SHP77 treated with DMSO at 0.1 percent for 48 hours (cell line): Measurements from ENCODE around the gene RHBDL1.

ENCODE experiments used
- DNase-seq: peaks from one replicate; lab custom pipeline; 2025; lab: John Stamatoyannopoulos, UW

Gene RHBDL1

DNA sequence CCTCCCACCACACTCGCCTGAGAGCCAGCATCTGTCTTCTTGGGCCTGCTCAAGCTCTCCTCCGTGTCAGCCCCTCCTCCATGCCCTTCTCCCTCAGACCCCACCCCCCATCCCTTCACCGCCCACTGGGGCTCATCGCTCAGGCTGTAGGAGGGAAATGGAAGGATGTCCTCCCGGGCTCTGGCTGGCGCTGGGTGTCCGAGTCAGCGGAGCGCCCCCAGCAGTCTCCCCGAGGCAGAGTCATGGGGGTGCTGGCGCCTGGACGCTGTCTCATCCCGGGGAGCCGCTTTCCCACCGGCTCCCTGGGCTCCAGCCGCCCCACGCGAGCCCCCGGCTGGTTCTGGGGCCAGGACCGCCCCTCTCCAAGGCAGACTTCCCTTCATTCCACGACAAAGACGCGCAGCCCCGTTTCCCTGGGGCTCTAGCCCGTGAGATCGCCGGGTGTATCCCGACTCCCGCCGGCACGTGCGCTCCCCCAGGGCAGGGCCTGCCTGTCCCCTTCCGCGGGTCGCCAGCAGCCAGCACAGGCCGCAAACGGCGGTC, 45.0 kb downstream of the RHBDL1 start:
- peak; percentile 76 for DNase-seq

DNA sequence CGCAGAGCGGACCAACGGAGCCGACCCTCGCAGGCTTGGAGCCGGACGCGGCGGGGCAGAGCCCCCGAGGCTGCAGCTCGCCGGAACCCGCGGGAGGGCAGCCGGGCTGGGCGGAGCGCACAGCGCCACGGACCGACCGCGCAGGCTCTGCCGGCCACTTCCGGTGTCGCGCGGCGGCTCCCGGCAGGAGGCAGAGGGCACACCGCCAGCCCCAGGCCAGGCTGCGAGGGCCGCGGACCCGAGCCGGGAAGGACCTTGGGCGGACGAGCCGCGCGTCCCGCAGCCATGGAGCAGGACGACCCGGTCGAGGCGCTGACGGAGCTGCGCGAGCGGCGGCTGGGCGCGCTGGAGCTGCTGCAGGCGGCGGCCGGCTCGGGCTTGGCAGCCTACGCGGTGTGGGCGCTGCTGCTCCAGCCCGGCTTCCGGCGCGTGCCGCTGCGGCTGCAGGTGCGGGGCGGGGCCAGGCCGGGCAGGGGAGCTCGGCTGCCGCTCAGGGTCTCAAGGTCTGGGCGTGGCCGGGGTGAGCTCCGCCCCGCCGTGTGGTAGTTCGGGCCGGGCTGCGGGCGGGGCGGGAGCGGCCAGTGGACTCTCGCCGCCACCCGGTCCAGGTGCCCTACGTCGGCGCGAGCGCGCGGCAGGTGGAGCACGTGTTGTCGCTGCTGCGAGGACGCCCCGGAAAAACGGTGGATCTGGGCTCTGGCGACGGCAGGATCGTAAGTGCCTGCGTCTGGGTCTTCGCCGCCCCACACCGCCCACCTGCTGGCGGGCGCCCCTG, 45.7 kb downstream of the RHBDL1 start, which contains the start of gene ANTKMT:
Gene ANTKMT (plus strand): TSS at position 157 of the 775 bp plus-strand sequence. CDS start 129 bp downstream, at position 286.
- peak; percentile 53 for DNase-seq

- no peak for DNase-seq
These were observed 46.5 kb downstream of the RHBDL1 start for GRCh38 chr16:721765-722540.

- no peak for DNase-seq
These were observed 47.6 kb downstream of the RHBDL1 start for GRCh38 chr16:722835-723633.

DNA sequence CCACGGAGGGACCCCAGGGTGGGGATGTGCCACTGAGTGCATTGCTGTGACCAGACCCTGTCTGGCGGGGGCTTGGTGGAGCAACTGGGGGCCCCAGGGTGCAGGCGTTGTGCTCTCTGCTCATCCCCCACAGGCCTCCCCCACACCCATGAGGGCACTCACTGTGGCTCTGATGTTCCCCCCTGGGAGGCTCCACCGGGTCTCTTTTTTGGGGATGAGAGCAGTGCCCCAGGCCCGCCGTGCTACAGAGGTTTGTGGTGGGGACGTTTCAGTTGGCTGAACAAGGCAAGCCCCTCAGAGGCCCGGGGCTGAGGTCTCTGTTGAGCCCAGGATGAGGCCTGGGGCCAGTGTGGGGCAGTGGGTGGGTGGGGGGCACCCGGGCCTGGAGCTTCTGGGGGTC, 48.2 kb downstream of the RHBDL1 start:
- DNase-seq = no peak

- no peak for DNase-seq
These were observed 48.9 kb downstream of the RHBDL1 start for GRCh38 chr16:724188-725040.

- no peak for DNase-seq
These were observed 49.5 kb downstream of the RHBDL1 start for GRCh38 chr16:725041-725376.

GRCh38 chr16:725463-726187, 50.2 kb downstream of the RHBDL1 start:
- DNase-seq = no peak

DNA sequence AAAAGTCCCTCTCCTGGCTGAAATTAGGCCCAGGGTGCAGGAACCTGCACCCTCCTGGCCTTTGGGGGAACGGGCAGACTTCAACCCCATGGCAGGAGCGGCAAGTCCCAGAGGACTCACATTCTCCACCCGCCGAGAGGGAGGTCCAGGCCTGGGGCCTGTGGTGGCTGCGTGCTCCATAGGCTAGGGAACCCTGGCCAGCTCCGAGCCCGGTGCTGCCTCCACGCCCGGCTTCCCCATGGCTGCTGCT, 50.6 kb downstream of the RHBDL1 start:
- DNase-seq = no peak

GRCh38 chr16:726438-727290, 51.2 kb downstream of the RHBDL1 start, which contains the start of the genes CCDC78 and HAGHL:
TSS of gene CCDC78 (minus strand) at chr16:726443. CDS start at chr16:726367, 76 bp downstream.
TSS of gene HAGHL (plus strand) at chr16:727106. CDS start at chr16:727510, 404 bp downstream.
- no peak for DNase-seq

DNA sequence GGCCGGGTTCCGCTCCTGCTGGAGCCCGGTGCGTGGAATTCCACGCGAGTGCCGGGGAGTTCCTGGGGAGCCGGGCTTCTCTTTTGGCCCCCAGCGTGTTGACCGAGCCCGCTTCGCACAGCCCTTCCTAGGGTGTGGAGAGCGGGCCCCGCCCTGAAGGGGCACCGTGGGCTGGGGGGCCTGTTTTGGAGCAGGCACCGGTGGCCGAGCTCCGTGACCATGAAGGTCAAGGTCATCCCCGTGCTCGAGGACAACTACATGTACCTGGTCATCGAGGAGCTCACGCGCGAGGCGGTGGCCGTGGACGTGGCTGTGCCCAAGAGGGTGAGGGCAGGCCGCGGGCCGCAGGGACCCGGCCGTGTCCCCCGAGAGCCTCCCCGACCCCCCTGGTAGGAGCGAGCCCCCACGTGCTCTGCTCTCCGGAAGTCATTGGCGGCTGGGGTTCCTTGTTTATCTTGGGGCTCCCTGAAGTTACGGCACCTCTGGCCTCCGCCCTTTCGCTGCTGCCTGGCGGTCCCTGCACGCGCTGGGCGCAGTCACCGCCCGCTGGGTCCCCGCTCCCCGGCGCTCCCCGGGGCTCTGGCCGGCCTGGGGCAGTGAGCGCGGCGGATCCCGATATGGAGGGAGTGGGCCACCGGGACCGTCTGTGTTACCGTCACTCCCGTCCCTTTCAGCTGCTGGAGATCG, 52.0 kb downstream of the RHBDL1 start:
- no peak for DNase-seq
